ENCODE data around the gene IRF3.

Gene IRF3

DNA sequence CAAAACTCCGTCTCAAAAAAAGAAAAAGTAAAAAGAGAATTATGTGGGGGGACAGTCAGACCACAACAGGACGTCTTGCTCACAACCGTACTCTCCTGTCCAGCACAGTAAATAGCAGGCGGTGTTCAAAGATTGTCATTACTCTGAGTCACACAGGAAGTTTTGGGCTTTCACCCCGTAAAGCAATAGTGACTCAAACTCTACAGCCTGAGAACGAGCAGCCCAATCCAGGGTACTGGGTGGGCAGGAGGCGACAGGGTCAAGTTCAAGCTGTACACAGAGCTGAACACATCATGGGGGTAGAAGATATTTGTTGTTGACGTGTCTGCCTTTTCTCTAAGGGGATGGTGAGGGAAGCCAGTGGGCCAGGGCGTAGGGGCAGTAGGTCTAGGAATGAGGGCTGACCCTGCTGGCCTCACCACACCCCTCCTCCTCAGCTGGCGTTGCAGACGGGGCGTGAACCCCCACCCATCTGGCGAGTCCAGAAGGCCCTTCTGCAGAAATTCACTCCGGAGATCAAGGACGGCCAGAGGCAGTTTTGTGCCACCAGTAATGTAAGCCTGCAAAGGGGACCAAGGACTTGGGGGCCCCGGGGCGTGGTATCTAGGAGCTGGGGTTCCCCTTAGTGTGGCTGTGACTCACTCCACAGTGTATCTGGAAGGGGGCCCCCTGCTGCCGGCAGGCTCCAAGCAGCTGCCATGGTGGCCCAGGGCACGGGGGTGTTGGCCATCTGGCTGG lies 51.4 kb downstream of the IRF3 start:
- DNase-seq: no peak

DNA sequence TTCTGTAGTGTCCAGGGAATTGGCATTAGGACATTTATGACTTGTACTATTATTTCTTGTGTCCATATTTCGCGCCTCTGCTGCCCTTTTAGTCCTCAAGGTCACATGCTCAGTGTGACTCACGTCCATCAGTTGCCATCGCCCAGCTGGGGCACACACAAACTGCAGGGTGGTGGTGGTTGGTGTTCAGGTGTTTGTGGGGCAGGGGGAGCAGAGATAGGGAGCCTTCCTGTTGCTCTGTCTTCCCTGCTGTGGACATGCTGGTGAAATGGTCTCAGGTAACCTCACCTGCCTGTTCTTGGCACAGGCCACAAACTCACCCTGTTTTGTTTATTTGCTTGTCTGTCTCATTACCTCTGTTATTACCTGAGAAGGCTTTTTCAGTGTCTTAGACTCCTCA lies 52.3 kb downstream of the IRF3 start:
- DNase-seq: no peak

All from effector CD4-positive, alpha-beta T cell (primary cell).